ENCODE data around the gene MACROD2. TPM values are rescaled to one million over a fixed set of nuclear protein-coding genes. Genes with fewer than 3 reads are reported as not detected.

MACROD2 gene
- total RNA-seq, 1 donor from 2014 or later: 6.7 TPM

DNA sequence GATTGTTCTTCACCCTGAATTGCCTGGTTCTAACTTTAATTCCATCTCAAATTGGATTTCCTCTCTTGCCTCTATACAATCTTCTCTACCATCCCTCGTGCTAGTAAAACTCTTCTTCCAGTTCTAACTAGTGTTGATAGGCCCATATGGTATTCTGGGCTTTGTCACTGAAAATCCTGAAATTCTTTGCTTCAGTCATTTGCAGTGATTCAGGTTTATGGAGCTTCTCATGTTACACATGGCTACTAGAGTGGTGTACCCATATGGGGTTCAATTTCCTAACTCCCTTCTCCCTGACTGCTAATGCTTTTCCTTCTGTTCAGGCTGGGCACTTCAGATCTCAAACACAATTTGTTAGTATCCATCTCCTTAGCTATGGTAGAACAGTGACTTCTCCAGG is 1621.3 kb downstream of the MACROD2 start:
- H3K27ac Mint-ChIP-seq: no peak overlapping the region
- H3K9me3 Mint-ChIP-seq: peaks cover 12% of the 10 kb centered on the region
- no peak overlapping the region for H3K4me3 Mint-ChIP-seq
- peaks cover 14% of the 10 kb centered on the region for H3K4me1 Mint-ChIP-seq (ENCODE audit: unreplicated experiment)
- no peak for DNase-seq (ENCODE audit: extremely low spot score, unreplicated experiment)
- TF ChIP-seq, protein P1, sequence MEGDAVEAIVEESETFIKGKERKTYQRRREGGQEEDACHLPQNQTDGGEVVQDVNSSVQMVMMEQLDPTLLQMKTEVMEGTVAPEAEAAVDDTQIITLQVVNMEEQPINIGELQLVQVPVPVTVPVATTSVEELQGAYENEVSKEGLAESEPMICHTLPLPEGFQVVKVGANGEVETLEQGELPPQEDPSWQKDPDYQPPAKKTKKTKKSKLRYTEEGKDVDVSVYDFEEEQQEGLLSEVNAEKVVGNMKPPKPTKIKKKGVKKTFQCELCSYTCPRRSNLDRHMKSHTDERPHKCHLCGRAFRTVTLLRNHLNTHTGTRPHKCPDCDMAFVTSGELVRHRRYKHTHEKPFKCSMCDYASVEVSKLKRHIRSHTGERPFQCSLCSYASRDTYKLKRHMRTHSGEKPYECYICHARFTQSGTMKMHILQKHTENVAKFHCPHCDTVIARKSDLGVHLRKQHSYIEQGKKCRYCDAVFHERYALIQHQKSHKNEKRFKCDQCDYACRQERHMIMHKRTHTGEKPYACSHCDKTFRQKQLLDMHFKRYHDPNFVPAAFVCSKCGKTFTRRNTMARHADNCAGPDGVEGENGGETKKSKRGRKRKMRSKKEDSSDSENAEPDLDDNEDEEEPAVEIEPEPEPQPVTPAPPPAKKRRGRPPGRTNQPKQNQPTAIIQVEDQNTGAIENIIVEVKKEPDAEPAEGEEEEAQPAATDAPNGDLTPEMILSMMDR (conservative IDR thresholded peaks at IDR 0.05): no peak
- H3K27me3 Mint-ChIP-seq: peaks cover 4% of the 10 kb centered on the region
- H3K36me3 Mint-ChIP-seq: no peaks in the 10 kb centered on the region

DNA sequence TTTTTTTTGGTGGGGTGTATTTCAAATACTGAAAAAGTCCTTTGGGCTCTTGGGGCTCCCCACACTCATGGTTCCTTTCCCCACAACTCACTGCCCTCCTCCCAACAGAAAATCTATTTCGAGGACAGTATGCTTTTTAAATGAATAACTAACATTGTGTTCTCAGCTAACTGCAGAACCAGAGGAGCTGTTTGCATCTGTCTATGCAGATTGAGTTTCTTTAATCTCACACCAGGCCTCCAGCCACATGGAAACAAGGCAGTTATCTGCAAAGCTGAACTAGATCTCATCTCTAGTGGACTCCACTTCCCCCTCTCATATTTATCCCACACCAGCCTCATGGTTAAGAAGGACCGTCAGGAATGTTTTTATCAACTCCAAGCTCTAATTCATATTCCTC is 1622.8 kb downstream of the MACROD2 start:
- Mint-ChIP-seq H3K9me3 (peaks cover 12% of the 10 kb centered on the region), H3K36me3 (no peaks in the 10 kb centered on the region), H3K4me3 (no peak overlapping the region), H3K27ac (no peak overlapping the region), H3K27me3 (no peaks in the 10 kb centered on the region), H3K4me1 (ENCODE audit: unreplicated experiment) (peaks cover 8% of the 10 kb centered on the region)
- TF ChIP-seq, protein P1 (conservative IDR thresholded peaks at IDR 0.05): no peak
- no peak for DNase-seq (ENCODE audit: extremely low spot score, unreplicated experiment)

DNA sequence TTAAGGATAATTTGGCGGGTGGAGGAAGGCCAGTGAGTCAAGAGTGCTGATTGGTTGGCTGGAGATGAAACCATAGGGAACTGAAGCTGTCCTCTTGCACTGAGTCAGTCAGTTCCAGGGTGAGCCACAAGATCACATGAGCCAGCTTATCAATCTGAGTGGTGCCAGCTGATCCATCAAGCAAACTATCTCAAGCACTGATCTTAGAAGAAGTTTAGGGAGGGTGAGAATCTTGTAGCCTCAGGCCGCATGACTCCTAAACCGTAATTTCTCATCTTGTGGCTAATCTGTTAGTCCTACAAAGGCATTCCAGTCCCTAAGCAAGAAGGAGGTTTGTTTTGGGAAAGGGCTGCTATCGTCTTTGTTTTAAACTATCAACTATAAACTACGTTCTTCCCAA is 1623.6 kb downstream of the MACROD2 start:
- DNase-seq (ENCODE audit: extremely low spot score, unreplicated experiment): no peak
- Mint-ChIP-seq H3K27me3 (no peaks in the 10 kb centered on the region), H3K36me3 (no peaks in the 10 kb centered on the region), H3K4me1 (ENCODE audit: unreplicated experiment) (peaks cover 8% of the 10 kb centered on the region), H3K27ac (no peak overlapping the region), H3K4me3 (no peak overlapping the region), H3K9me3 (peaks cover 12% of the 10 kb centered on the region)
- TF ChIP-seq, protein P1 (conservative IDR thresholded peaks at IDR 0.05): no peak

DNA sequence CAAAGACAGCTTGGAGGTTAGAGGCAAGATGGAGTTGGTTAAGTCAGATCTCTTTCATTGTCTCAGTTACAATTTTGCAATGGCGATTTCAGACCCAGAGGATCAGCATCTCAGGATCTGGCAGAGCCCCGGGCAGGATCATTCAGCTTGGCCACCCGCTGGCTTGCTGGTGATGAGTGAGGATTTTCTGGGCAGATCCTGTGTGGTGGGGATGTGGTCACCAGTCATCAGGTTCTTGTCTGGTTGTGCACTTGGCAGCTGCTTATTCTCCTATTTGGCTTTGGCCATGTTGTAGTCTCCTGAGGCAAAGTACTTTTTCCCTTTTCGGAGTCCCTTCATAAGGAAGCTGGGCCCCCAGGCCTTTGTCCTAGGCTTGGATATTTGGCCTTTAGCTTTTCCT is 1624.0 kb downstream of the MACROD2 start:
- Mint-ChIP-seq H3K4me3 (no peak overlapping the region), H3K27me3 (no peaks in the 10 kb centered on the region), H3K4me1 (ENCODE audit: unreplicated experiment) (peaks cover 8% of the 10 kb centered on the region), H3K27ac (no peak overlapping the region), H3K9me3 (peaks cover 12% of the 10 kb centered on the region), H3K36me3 (no peaks in the 10 kb centered on the region)
- no peak for DNase-seq (ENCODE audit: extremely low spot score, unreplicated experiment)
- TF ChIP-seq, protein P1 (conservative IDR thresholded peaks at IDR 0.05): no peak

DNA sequence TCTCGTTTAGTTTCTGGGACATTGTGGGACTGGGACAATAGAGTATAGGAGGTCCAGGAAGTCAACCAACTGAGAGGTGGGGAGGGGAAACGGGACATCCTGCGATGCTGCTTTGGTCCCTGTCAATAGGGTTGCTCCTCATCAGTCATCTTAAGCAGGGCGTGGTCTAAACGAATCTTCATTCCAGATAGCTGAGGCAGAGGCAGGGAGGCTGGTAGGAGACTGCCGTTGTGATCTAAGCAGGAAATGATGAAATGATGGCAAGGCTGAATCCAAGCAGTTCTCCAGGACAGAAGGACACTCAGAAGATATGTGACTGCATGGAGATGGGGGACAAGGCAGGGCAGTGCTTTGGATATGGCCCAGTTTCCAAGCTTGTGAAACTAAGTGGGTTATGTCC is 1624.5 kb downstream of the MACROD2 start:
- TF ChIP-seq, protein P1 (conservative IDR thresholded peaks at IDR 0.05): no peak
- H3K9me3 Mint-ChIP-seq: peaks cover 12% of the 10 kb centered on the region

DNA sequence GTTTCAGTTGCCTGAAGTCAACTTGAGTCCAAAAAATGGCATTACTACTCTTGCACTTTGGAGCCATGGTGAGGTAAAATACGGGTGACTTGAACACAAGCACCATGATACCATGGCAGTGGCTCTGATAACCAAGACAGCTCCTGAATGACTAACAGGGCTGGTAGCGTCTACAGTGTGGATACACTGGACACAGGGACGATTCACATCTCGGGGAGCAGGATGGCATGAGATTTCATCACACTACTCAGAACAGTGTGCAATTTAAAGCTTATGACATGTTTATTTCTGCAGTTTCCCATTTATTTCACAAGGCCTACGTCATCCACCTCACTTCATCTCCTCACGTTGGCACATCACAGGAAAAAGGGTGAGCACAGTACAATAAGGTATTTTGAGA is 1627.1 kb downstream of the MACROD2 start:
- Mint-ChIP-seq H3K4me1 (ENCODE audit: unreplicated experiment) (no peaks in the 10 kb centered on the region), H3K9me3 (peaks cover 6% of the 10 kb centered on the region)

More for the DNA sequence above, 1624.5 kb downstream of the MACROD2 start:
- no peak for DNase-seq (ENCODE audit: extremely low spot score, unreplicated experiment)
- H3K4me1 Mint-ChIP-seq (ENCODE audit: unreplicated experiment): peaks cover 8% of the 10 kb centered on the region
- no peak overlapping the region for H3K27ac Mint-ChIP-seq
- no peaks in the 10 kb centered on the region for H3K36me3 Mint-ChIP-seq
- no peaks in the 10 kb centered on the region for H3K27me3 Mint-ChIP-seq
- no peak overlapping the region for H3K4me3 Mint-ChIP-seq

More for the DNA sequence above, 1627.1 kb downstream of the MACROD2 start:
- no peaks in the 10 kb centered on the region for H3K36me3 Mint-ChIP-seq
- TF ChIP-seq, protein P1 (conservative IDR thresholded peaks at IDR 0.05): no peak
- no peak overlapping the region for H3K27ac Mint-ChIP-seq
- no peak for DNase-seq (ENCODE audit: extremely low spot score, unreplicated experiment)
- H3K27me3 Mint-ChIP-seq: no peaks in the 10 kb centered on the region
- no peak overlapping the region for H3K4me3 Mint-ChIP-seq
